HG02678 (cell line): ENCODE results near the gene ATF4.
"Not testable (repeated sequence)": the region's sequence is repeated elsewhere in the genome, so short reads cannot be mapped to it uniquely, and the experiment has no call there.

Experiments used
- ATAC-seq: cut with Tn5 transposase; IDR thresholded peaks from one replicate; pipeline ENCODE4 v1.9.1; 2021; ENCODE audit warnings: mild to moderate bottlenecking, moderate library complexity; ENCODE audit not compliant: unreplicated experiment

The ATF4 gene

GRCh38 chr22:39489094-39490068, 31.0 kb upstream of the ATF4 start:
- no peak for ATAC-seq

- peak; percentile 73 for ATAC-seq
These were observed 30.1 kb upstream of the ATF4 start for GRCh38 chr22:39490135-39490798.

GRCh38 chr22:39490966-39491680, 29.2 kb upstream of the ATF4 start:
- ATAC-seq, result no peak

GRCh38 chr22:39491696-39492095, 28.7 kb upstream of the ATF4 start:
- no peak for ATAC-seq

- no peak for ATAC-seq
These were observed 28.2 kb upstream of the ATF4 start for GRCh38 chr22:39492186-39492585.

GRCh38 chr22:39493759-39494158, 26.6 kb upstream of the ATF4 start:
- ATAC-seq, result no peak

- ATAC-seq, result no peak
These were observed 25.8 kb upstream of the ATF4 start for GRCh38 chr22:39494471-39495120.

GRCh38 chr22:39496131-39496838, 24.1 kb upstream of the ATF4 start:
- no peak for ATAC-seq

GRCh38 chr22:39497429-39497828, 22.9 kb upstream of the ATF4 start:
- ATAC-seq, result no peak

GRCh38 chr22:39498368-39498767, 22.0 kb upstream of the ATF4 start:
- no peak for ATAC-seq

- ATAC-seq, result no peak
These were observed 21.6 kb upstream of the ATF4 start for GRCh38 chr22:39498802-39499201.

GRCh38 chr22:39500101-39500500, 20.3 kb upstream of the ATF4 start:
- ATAC-seq, result no peak

GRCh38 chr22:39501644-39502108, 18.7 kb upstream of the ATF4 start:
- ATAC-seq, result peak; percentile 23

- ATAC-seq, result peak; percentile 92
These were observed 18.1 kb upstream of the ATF4 start, which contains the start of gene MIEF1 for GRCh38 chr22:39502109-39502788. Gene MIEF1, plus strand, starts transcription at chr22:39502290. Its CDS starts 9,005 bp downstream, at chr22:39511295.

- ATAC-seq, result peak; percentile 12
These were observed 17.5 kb upstream of the ATF4 start for GRCh38 chr22:39502789-39503409.

- ATAC-seq, result no peak
These were observed 16.7 kb upstream of the ATF4 start for GRCh38 chr22:39503630-39504029.

GRCh38 chr22:39504071-39504470, 16.3 kb upstream of the ATF4 start:
- no peak for ATAC-seq

GRCh38 chr22:39507021-39507420, 13.3 kb upstream of the ATF4 start:
- ATAC-seq, result not testable (repeated sequence)

- no peak for ATAC-seq
These were observed 12.0 kb upstream of the ATF4 start for GRCh38 chr22:39508393-39508792.
